ENCODE measurements around the gene USH2A. TPM values are rescaled to one million over a fixed set of nuclear protein-coding genes. Genes with fewer than 3 reads are reported as not detected.

USH2A gene, protein sequence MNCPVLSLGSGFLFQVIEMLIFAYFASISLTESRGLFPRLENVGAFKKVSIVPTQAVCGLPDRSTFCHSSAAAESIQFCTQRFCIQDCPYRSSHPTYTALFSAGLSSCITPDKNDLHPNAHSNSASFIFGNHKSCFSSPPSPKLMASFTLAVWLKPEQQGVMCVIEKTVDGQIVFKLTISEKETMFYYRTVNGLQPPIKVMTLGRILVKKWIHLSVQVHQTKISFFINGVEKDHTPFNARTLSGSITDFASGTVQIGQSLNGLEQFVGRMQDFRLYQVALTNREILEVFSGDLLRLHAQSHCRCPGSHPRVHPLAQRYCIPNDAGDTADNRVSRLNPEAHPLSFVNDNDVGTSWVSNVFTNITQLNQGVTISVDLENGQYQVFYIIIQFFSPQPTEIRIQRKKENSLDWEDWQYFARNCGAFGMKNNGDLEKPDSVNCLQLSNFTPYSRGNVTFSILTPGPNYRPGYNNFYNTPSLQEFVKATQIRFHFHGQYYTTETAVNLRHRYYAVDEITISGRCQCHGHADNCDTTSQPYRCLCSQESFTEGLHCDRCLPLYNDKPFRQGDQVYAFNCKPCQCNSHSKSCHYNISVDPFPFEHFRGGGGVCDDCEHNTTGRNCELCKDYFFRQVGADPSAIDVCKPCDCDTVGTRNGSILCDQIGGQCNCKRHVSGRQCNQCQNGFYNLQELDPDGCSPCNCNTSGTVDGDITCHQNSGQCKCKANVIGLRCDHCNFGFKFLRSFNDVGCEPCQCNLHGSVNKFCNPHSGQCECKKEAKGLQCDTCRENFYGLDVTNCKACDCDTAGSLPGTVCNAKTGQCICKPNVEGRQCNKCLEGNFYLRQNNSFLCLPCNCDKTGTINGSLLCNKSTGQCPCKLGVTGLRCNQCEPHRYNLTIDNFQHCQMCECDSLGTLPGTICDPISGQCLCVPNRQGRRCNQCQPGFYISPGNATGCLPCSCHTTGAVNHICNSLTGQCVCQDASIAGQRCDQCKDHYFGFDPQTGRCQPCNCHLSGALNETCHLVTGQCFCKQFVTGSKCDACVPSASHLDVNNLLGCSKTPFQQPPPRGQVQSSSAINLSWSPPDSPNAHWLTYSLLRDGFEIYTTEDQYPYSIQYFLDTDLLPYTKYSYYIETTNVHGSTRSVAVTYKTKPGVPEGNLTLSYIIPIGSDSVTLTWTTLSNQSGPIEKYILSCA (N-terminal part only)
- not detected for total RNA-seq

DNA sequence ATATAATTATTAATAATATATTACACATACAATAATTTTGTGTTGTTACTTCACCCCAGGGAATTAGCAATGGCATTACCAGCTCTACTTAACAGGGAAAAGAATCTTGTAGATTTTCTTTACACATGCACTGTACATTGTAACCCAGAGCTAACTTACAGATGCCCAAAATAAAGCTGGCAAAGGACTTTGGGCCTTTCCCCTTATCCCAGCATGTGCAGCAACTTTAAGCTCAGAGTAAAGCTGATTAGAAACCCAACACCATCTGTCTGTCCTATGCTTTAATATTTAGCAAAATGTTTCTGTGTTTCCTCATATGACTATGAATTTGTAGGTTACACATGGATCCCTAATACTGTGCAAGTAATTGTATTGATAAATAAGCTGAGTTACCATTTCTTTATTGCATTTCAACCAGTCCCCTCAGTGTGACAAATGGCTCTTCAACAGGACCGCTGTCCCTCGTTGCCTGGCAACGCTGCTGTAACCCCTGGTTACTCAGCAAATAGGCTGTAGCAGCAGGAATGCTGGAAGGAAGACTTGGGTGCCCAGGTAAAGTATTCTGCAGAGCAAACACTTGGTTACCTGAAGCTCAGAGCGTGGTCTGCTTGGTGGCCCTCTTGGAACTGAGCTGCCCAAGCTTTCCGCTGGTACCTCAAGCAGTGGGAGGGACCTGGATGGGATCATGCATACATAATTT lies at the start of gene USH2A:
TSS of gene USH2A (minus strand) at position 628 of the 700 bp plus-strand sequence. CDS start 1,112 bp downstream, outside the sequence.
- ATAC-seq (ENCODE audit: low FRiP score) (no peak), DNase-seq (ENCODE audit: low spot score) (no peak)
- TF ChIP-seq, protein P1, sequence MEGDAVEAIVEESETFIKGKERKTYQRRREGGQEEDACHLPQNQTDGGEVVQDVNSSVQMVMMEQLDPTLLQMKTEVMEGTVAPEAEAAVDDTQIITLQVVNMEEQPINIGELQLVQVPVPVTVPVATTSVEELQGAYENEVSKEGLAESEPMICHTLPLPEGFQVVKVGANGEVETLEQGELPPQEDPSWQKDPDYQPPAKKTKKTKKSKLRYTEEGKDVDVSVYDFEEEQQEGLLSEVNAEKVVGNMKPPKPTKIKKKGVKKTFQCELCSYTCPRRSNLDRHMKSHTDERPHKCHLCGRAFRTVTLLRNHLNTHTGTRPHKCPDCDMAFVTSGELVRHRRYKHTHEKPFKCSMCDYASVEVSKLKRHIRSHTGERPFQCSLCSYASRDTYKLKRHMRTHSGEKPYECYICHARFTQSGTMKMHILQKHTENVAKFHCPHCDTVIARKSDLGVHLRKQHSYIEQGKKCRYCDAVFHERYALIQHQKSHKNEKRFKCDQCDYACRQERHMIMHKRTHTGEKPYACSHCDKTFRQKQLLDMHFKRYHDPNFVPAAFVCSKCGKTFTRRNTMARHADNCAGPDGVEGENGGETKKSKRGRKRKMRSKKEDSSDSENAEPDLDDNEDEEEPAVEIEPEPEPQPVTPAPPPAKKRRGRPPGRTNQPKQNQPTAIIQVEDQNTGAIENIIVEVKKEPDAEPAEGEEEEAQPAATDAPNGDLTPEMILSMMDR (IDR thresholded peaks at IDR 0.05) = no peak

DNA sequence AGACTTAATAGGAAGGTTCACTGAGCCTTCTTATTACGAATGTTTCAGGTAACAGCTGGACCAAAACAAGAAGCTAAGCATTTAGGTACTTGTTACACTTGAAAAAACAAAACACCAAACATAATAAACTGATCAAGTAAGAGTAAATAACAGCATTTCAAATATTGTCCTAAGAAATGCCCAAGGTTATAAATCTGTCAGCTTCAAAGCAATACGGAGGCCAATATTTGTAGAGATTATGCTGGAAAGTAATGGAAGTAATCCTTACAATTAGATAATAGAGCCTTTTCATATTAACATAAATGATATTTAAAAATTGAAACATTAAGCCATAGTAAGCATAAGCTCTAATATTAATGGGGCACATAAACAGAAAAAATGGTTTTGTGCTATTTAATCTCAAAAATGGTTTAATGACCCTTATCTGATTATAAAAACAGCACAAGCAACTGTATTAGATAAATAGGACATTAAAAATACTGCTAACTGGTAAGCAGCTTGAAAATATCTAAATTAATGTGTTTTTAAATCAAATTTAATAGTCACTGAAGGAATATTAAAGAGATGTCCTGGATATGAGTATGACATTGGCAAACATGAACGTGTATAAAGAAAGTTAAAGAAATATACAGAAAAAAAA lies 43.0 kb upstream of the USH2A start:
- TF ChIP-seq, protein P1 (IDR thresholded peaks at IDR 0.05) = no peak
- DNase-seq (ENCODE audit: low spot score) (no peak), ATAC-seq (ENCODE audit: low FRiP score) (no peak)

DNA sequence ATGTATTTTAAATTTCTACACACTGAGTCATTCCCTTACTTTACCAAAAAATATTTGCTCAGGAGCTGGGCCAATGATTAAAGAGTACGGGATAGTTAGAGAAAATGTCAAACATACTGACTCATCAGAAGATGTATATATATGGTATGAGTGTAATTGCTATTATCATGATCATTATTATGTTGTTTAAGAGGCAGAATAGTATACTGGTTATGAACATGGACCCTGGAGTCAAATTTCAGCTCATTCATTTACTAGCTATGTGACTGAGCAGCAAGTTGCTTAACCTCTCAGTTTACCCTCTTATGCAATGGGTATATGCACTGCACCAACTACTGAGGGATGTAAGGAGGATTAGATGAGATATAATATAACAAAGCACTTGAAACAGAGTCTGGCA lies 41.2 kb upstream of the USH2A start:
- TF ChIP-seq, protein P1 (IDR thresholded peaks at IDR 0.05) = no peak
- DNase-seq (ENCODE audit: low spot score) (no peak), ATAC-seq (ENCODE audit: low FRiP score) (no peak)

DNA sequence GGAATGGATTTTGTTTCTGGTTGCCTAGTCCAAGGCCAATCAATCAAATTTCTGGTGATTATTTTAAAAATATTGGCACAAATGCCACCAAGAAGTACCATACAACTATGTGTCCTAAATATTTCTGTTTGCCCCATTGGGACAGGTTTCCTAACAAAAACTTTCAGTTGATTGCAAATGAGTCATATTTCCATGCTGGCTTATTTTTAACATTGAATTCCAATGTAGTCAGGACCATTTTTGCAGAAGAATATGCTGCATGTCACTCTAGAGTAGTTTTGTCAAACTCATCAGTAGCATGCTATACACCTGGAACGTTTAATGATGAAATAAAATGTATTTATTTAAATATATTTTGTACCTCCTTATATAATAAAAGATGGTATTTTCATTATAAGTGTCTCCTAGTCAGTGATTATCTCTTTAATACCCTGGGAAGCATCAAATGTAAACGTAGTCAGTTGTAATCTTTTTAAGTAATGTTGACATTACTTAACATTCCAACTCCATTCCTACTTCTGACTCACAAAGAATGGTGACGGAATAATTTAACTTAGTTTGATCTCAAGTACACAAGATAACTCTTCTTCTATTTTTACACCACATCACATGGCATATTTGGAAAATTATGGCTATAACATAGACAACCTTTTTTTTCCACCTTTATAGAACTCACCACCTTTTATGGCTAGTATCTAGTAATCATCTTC lies 39.0 kb upstream of the USH2A start:
- TF ChIP-seq, protein P1 (IDR thresholded peaks at IDR 0.05) = no peak
- no peak for DNase-seq (ENCODE audit: low spot score)
- ATAC-seq (ENCODE audit: low FRiP score) = no peak

DNA sequence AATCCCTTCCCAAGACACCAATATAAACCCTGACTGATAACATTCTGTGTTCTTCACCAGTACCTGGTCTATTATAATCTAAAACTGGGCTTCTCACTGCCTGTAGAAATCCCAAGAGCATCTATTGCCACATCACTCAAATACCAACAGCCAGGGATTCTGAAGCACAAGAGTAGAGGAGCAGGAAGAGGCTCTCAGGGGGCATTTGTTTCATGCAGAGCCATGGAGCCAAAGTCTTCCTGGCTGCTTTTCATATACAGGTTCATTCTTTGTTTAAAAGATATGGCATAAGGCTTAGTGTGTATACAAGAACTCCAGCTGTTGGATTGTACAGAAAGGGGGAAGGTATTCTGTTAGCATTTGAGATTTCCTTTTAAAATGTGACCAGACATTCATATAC lies 38.2 kb upstream of the USH2A start:
- ATAC-seq (ENCODE audit: low FRiP score) (no peak), DNase-seq (ENCODE audit: low spot score) (no peak)
- TF ChIP-seq, protein P1 (IDR thresholded peaks at IDR 0.05) = no peak
